ENCODE data around the gene SLC22A7. TPM values are rescaled to one million over a fixed set of nuclear protein-coding genes. Genes with fewer than 3 reads are reported as not detected.
A peak's percentile ranks its signal among the peaks of the same experiment; 100 is the strongest.
"Not testable (repeated sequence)": the region's sequence is repeated elsewhere in the genome, so short reads cannot be mapped to it uniquely, and the experiment has no call there.

SLC22A7 gene
- total RNA-seq, 1 experiment from 2014 or later, result not detected

DNA sequence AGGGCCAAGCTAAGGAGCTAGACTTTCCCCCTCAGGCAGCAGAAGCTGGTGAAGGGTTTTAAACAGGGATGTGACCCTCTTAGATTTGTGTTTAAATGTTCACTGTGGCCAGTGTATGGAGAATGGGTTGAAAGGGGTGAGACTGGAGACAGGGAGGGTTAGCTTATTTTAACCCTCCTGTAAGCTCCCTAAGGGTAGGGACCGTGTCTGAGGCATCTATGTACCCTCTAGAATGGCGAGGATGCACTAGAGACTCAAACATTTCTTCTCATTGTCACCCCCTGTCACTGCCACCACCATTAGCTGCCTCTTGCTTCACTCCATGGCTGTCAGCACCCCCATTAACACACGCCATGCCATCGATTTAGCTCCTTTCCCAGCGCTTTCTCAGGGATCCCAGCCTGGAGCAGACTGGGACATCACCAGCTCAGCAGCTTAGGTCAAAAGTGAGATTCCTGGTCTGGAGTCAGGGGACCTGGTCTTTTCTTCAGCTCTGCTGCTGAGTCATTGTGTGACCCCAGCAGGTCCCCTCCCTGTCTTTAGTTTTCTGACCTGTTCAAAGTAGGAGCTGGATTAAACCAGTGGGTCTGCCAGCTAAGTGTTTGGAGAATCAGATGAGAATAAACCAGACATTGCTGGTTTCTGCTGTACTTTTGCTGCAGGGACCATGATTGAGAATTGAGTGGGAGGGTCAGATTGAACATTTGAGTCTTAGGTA is 1.1 kb upstream of the SLC22A7 start:
- peak; percentile 41 for DNase-seq
- no peak overlapping the region for H3K4me3 ChIP-seq (ENCODE audit: insufficient read depth, low read depth, low read length)
- no peaks in the 10 kb centered on the region for H3K27me3 ChIP-seq (ENCODE audit: control insufficient read depth, insufficient read depth, low read length)
- no peaks in the 10 kb centered on the region for H3K36me3 ChIP-seq (replicated peaks; ENCODE audit: control insufficient read depth, insufficient read depth, low read length)

GRCh38 chr6:43298565-43299337 is 691 bp downstream of the SLC22A7 start:
- Histone ChIP-seq H3K27me3 (ENCODE audit: control insufficient read depth, insufficient read depth, low read length) (no peaks in the 10 kb centered on the region), H3K36me3 (replicated peaks; ENCODE audit: control insufficient read depth, insufficient read depth, low read length) (no peaks in the 10 kb centered on the region), H3K4me3 (ENCODE audit: insufficient read depth, low read depth, low read length) (no peak overlapping the region)
- peak; percentile 54 for DNase-seq

- Histone ChIP-seq H3K27me3 (ENCODE audit: control insufficient read depth, insufficient read depth, low read length) (no peaks in the 10 kb centered on the region), H3K4me3 (ENCODE audit: insufficient read depth, low read depth, low read length) (no peak overlapping the region), H3K36me3 (replicated peaks; ENCODE audit: control insufficient read depth, insufficient read depth, low read length) (no peaks in the 10 kb centered on the region)
- peak; percentile 25 for DNase-seq
These were observed 1.6 kb downstream of the SLC22A7 start for GRCh38 chr6:43299338-43300293.

DNA sequence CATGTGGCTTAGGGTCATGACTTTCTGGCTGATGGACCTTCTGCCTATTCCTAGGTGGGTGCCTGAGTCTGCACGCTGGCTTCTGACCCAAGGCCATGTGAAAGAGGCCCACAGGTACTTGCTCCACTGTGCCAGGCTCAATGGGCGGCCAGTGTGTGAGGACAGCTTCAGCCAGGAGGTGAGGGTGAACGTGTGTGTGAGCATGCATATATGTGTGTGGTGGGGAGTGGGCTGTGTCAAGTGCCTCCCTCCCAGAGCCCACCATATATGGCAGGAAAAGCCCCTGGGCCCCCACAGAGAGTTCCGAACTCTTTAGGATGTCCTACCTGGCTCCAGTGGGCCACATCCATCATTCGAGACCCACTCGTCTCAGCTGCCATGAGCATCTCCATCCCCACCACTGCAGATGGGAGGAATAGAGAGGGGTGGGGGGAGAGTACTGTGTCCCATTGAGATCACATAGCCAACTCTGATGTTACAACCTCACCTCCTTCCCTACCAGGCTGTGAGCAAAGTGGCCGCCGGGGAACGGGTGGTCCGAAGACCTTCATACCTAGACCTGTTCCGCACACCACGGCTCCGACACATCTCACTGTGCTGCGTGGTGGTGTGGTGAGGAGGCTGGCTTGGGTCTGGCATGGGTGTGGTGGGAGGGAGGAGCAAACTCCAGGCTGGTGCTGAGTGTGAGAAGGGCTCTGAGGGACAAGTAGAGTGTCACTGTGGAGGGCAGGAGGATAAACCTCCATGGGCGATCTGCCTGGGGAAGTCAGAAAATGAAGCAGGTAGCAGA is 3.2 kb downstream of the SLC22A7 start:
- Histone ChIP-seq H3K27me3 (ENCODE audit: control insufficient read depth, insufficient read depth, low read length) (no peaks in the 10 kb centered on the region), H3K4me3 (ENCODE audit: insufficient read depth, low read depth, low read length) (no peak overlapping the region), H3K36me3 (replicated peaks; ENCODE audit: control insufficient read depth, insufficient read depth, low read length) (no peaks in the 10 kb centered on the region; the same call in none of the 2 replicates)
- peak; percentile 13 for DNase-seq

GRCh38 chr6:43302126-43302525 is 4.1 kb downstream of the SLC22A7 start:
- H3K36me3 ChIP-seq (replicated peaks; ENCODE audit: control insufficient read depth, insufficient read depth, low read length), result no peaks in the 10 kb centered on the region; the same call in none of the 2 replicates
- H3K4me3 ChIP-seq (ENCODE audit: insufficient read depth, low read depth, low read length), result no peak overlapping the region
- H3K27me3 ChIP-seq (ENCODE audit: control insufficient read depth, insufficient read depth, low read length), result no peaks in the 10 kb centered on the region
- DNase-seq, result peak; percentile 36

DNA sequence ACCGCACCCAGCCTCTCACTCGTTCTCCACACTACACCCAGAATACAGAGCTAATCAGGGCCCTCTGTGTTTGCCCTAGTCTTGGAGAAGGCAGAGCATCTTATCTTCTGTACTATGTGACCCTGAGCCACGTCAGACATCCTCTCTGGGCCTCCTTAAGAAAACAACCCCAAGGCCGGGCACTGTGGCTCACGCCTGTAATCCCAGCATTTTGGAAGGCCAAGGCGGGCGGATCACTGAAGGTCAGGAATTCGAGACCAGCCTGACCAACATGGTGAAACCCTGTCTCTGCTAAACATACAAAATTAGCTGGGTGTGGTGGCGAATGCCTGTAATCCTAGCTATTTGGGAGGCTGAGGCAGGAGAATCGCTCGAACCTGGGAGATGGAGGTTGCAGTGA is 4.9 kb downstream of the SLC22A7 start:
- peak; percentile 7 for DNase-seq
- H3K27me3 ChIP-seq (ENCODE audit: control insufficient read depth, insufficient read depth, low read length); H3K4me3 ChIP-seq (ENCODE audit: insufficient read depth, low read depth, low read length); H3K36me3 ChIP-seq (replicated peaks; ENCODE audit: control insufficient read depth, insufficient read depth, low read length): not testable (repeated sequence)

GRCh38 chr6:43303751-43304331 is 5.8 kb downstream of the SLC22A7 start:
- Histone ChIP-seq H3K4me3 (ENCODE audit: insufficient read depth, low read depth, low read length) (no peak overlapping the region), H3K27me3 (ENCODE audit: control insufficient read depth, insufficient read depth, low read length) (peaks cover 6% of the 10 kb centered on the region), H3K36me3 (replicated peaks; ENCODE audit: control insufficient read depth, insufficient read depth, low read length) (no peaks in the 10 kb centered on the region; the same call in none of the 2 replicates)
- DNase-seq, result peak; percentile 21

DNA sequence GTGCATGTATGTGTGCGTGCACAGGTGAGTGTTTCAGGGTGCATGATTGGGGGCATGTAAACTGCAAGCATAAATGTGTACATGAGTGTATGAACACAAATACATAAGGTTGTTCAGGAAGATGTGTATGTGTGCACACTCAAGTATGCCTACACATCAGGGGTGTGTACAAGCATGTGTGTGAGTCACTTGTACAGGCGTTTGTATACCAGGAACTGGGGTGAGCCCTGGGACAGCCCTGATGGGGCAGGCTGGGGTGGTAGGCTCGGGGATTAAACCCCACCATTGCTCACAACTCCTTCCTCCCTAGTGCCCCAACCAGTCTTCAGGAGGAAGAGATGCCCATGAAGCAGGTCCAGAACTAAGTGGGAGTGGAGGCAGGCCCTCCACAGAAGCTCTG is 6.3 kb downstream of the SLC22A7 start:
- peak; percentile 11 for DNase-seq
- Histone ChIP-seq H3K4me3 (ENCODE audit: insufficient read depth, low read depth, low read length) (no peak overlapping the region), H3K36me3 (replicated peaks; ENCODE audit: control insufficient read depth, insufficient read depth, low read length) (no peaks in the 10 kb centered on the region; the same call in none of the 2 replicates), H3K27me3 (ENCODE audit: control insufficient read depth, insufficient read depth, low read length) (peaks cover 8% of the 10 kb centered on the region)

DNA sequence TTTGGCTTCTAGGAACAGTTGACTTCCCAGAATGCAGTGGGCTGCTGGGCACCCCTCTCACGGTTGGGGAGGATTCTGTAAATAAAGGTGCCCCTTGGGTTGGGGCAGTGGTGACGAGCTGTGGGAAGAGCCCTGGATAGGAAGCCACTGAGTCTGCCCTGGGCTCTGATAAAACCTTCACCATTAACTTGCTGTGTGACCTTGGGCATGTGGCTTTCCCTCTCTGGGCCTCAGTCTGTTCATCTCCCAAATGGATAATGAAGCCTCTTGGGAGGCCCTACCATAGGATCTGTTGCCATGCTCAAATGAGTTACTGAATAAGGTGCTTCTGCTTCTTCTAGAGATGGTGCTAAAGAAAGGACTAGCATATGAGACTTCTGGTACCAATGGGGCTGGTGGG is 6.8 kb downstream of the SLC22A7 start:
- H3K27me3 ChIP-seq (ENCODE audit: control insufficient read depth, insufficient read depth, low read length), result peaks cover 8% of the 10 kb centered on the region
- no peak for DNase-seq
- no peak overlapping the region for H3K4me3 ChIP-seq (ENCODE audit: insufficient read depth, low read depth, low read length)
- no peaks in the 10 kb centered on the region; the same call in none of the 2 replicates for H3K36me3 ChIP-seq (replicated peaks; ENCODE audit: control insufficient read depth, insufficient read depth, low read length)

GRCh38 chr6:43306086-43306485 is 8.0 kb downstream of the SLC22A7 start:
- Histone ChIP-seq H3K36me3 (replicated peaks; ENCODE audit: control insufficient read depth, insufficient read depth, low read length) (no peaks in the 10 kb centered on the region; the same call in none of the 2 replicates), H3K27me3 (ENCODE audit: control insufficient read depth, insufficient read depth, low read length) (peaks cover 8% of the 10 kb centered on the region)
- DNase-seq, result no peak

GRCh38 chr6:43307451-43308100 is 9.5 kb downstream of the SLC22A7 start:
- H3K36me3 ChIP-seq (replicated peaks; ENCODE audit: control insufficient read depth, insufficient read depth, low read length), result no peaks in the 10 kb centered on the region; the same call in none of the 2 replicates
- H3K27me3 ChIP-seq (ENCODE audit: control insufficient read depth, insufficient read depth, low read length), result peaks cover 8% of the 10 kb centered on the region
- DNase-seq, result no peak
- no peak overlapping the region for H3K4me3 ChIP-seq (ENCODE audit: insufficient read depth, low read depth, low read length)

More at GRCh38 chr6:43306086-43306485, 8.0 kb downstream of the SLC22A7 start:
- no peak overlapping the region for H3K4me3 ChIP-seq (ENCODE audit: insufficient read depth, low read depth, low read length)

DNA sequence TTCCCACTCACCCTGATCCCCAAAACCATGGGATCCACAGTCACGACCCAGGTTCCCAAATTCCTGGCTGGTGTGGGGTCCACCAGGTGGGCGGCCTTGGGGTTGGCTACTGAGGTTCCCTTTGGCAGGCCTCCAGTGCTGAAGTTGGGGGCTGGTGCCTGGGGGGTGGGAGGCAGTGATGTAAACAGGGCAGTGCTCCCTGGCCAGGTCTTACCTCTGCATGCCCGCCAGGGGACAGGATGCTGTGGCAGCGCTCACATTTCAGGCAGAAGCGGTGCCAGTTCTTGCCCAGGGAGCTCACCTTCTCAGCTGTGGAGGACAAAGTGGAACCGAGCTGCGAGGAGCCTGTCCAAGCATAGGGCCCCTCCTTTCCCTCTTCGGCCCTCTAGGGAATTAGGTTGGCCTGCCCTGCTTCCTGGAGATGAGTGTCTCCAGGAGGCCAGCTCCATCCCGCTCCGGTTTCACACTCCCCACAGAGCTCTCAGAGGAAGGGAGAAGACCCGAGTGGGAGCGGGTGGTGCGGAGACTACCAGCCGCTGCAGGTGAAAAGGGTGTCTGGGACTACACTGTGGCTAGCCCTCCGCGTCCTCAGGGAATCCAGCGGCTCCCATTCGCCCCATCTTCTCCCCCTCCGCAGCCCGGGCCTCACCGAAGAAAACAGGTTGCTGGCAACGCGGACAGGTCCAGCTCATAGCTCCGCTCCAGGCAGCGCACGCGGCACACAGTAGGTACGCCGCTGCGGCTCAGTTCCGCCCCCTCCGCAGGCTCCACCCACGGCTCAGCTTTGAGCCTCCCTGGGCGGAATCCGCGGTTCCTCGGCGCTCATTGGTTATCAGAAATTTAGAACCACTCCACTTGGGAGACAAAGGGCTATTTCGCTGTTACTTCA is 10.3 kb downstream of the SLC22A7 start, which contains the start of gene CRIP3:
Gene CRIP3 (minus strand): TSS at position 726 of the 889 bp plus-strand sequence. CDS start 34 bp downstream, at position 692.
- Histone ChIP-seq H3K27me3 (ENCODE audit: control insufficient read depth, insufficient read depth, low read length) (peaks cover 8% of the 10 kb centered on the region), H3K4me3 (ENCODE audit: insufficient read depth, low read depth, low read length) (peak within 1 kb of the TSS; percentile 71), H3K36me3 (replicated peaks; ENCODE audit: control insufficient read depth, insufficient read depth, low read length) (no peaks in the 10 kb centered on the region; the same call in none of the 2 replicates)
- peak; percentile 89 for DNase-seq
